Measurements from ENCODE around the gene PRKCB.
A peak's percentile ranks its signal among the peaks of the same experiment; 100 is the strongest.

PRKCB gene

GRCh38 chr16:24255456-24256371 lies 419.9 kb downstream of the PRKCB start, which contains the start of gene CACNG3:
Gene CACNG3, plus strand, starts transcription at chr16:24256335. Its CDS starts 420 bp downstream, at chr16:24256755.
- peak; percentile 67 for DNase-seq

GRCh38 chr16:24257958-24258357 lies 422.2 kb downstream of the PRKCB start:
- DNase-seq = no peak

- no peak for DNase-seq
Measured at GRCh38 chr16:24258791-24259190, 423.0 kb downstream of the PRKCB start.

- no peak for DNase-seq
Measured at GRCh38 chr16:24262816-24263215, 427.0 kb downstream of the PRKCB start.
